B cell (primary cell): ENCODE data around the gene DDX25. TPM values are rescaled to one million over a fixed set of nuclear protein-coding genes. Genes with fewer than 3 reads are reported as not detected.

ENCODE experiments used
- ATAC-seq: fragments of 200-7000 bp; cut with Tn5 transposase; one replicate; pipeline ENCODE4 v1.10.0; 2021; ENCODE audit warnings: low read depth, mild to moderate bottlenecking, moderate number of reproducible peaks, moderate library complexity
- CTCF ChIA-PET: fragments of 350-600 bp; sonication (Branson Sonifier 250); formaldehyde crosslinking; loops from one replicate; lab custom pipeline; 2021; ENCODE audit warnings: antibody characterized with exemption, inconsistent platforms; lab: Charles Lee
- POLR2A ChIA-PET: fragments of 350-600 bp; sonication (Branson Sonifier 250); formaldehyde crosslinking; loops from one replicate; lab custom pipeline; 2021; ENCODE audit warnings: antibody characterized with exemption; lab: Charles Lee
- DNase-seq: peaks from one replicate; pipeline ENCODE4 v3.0.0; 2013
- H2AFZ ChIP-seq: 2 replicates; pipeline ENCODE4 v1.6.1; 2012; ENCODE audit warnings: mild to moderate bottlenecking, low read depth, low read length; ENCODE audit not compliant: insufficient read depth, poor library complexity, severe bottlenecking
- H3K27ac ChIP-seq, 2 donors: 1 replicate in 1 of 2; 2 replicates in 1 of 2; pipeline ENCODE4 v1.5.1; 2012 to 2013; ENCODE audit warnings: low read length in 2 of 2, mild to moderate bottlenecking in 2 of 2, moderate library complexity in 1 of 2
- H3K27me3 ChIP-seq, 4 experiments: fragments of 200-600 bp in 1 of 4; sonication (generic) in 1 of 4; replicated peaks in 1 of 4; 1 replicate in 2 of 4; 2 replicates in 2 of 4; pipeline versions ENCODE4 v1.6.1 to v1.7.0; 2013 to 2016; ENCODE audit warnings: low read length in 3 of 4, mild to moderate bottlenecking in 2 of 4, mixed read lengths in 1 of 4, moderate library complexity in 1 of 4; ENCODE audit not compliant: insufficient read depth in 4 of 4, control insufficient read depth in 3 of 4; ENCODE audit errors: control extremely low read depth in 1 of 4
- H3K36me3 ChIP-seq, 2 experiments: replicated peaks in 1 of 2; 1 replicate in 1 of 2; 2 replicates in 1 of 2; pipeline versions ENCODE4 v1.6.1 to v1.7.1; 2013; ENCODE audit warnings: low read length in 1 of 2; ENCODE audit not compliant: insufficient read depth in 2 of 2, control insufficient read depth in 1 of 2; ENCODE audit errors: control extremely low read depth in 1 of 2, extremely low read depth in 1 of 2
- H3K4me1 ChIP-seq, 2 donors: fragments of 200-600 bp in 1 of 2; sonication (generic) in 1 of 2; 1 replicate in 1 of 2; 2 replicates in 1 of 2; pipeline versions ENCODE4 v1.5.1 to v1.6.1; 2013 to 2017; ENCODE audit warnings: low read length in 2 of 2; ENCODE audit not compliant: control insufficient read depth in 2 of 2, insufficient read depth in 2 of 2
- H3K4me2 ChIP-seq: replicated peaks from 2 replicates; pipeline ENCODE3; 2012; ENCODE audit warnings: mild to moderate bottlenecking, low read depth, low read length; ENCODE audit not compliant: poor library complexity, severe bottlenecking
- H3K4me3 ChIP-seq, 5 experiments: fragments of 200-600 bp in 1 of 5; sonication (generic) in 1 of 5; 1 replicate in 3 of 5; 2 replicates in 2 of 5; pipeline versions ENCODE4 v1.5.1 to v1.7.0; 2011 to 2016; ENCODE audit warnings: low read length in 4 of 5, mild to moderate bottlenecking in 4 of 5, low read depth in 2 of 5, control low read depth in 1 of 5, moderate library complexity in 1 of 5; ENCODE audit not compliant: insufficient read depth in 1 of 5; ENCODE audit errors: control extremely low read depth in 1 of 5, extremely low read depth in 1 of 5
- H3K79me2 ChIP-seq: fragments of 200-600 bp; sonication (generic); one replicate; pipeline ENCODE4 v1.6.0; 2016; ENCODE audit warnings: low read length; ENCODE audit not compliant: control insufficient read depth, insufficient read depth
- H3K9ac ChIP-seq: fragments of 200-600 bp; sonication (generic); 2 replicates; pipeline ENCODE4 v1.6.1; 2017; ENCODE audit warnings: mild to moderate bottlenecking, low read length, moderate library complexity
- H3K9me3 ChIP-seq, 3 donors: one replicate each; pipeline versions ENCODE4 v1.6.1 to v1.7.1; 2013; ENCODE audit warnings: low read length in 2 of 3; ENCODE audit not compliant: control insufficient read depth in 2 of 3, insufficient read depth in 1 of 3; ENCODE audit errors: control extremely low read depth in 1 of 3
- H4K20me1 ChIP-seq: 2 replicates; pipeline ENCODE4 v1.6.0; 2012; ENCODE audit warnings: mild to moderate bottlenecking, low read length; ENCODE audit not compliant: insufficient read depth, control insufficient read depth, poor library complexity, severe bottlenecking
- H3K27ac Mint-ChIP-seq: one replicate; pipeline ENCODE4 v1.8.0; 2021; ENCODE audit warnings: mixed read lengths
- H3K27me3 Mint-ChIP-seq: one replicate; pipeline ENCODE4 v1.8.0; 2021; ENCODE audit warnings: mixed read lengths
- H3K4me1 Mint-ChIP-seq: one replicate; pipeline ENCODE4 v1.8.0; 2021; ENCODE audit warnings: mixed read lengths
- H3K4me3 Mint-ChIP-seq: one replicate; pipeline ENCODE4 v1.8.0; 2021; ENCODE audit warnings: mixed read lengths
- H3K9me3 Mint-ChIP-seq: one replicate; pipeline ENCODE4 v1.8.0; 2022; ENCODE audit warnings: mixed read lengths; ENCODE audit not compliant: insufficient read depth
- EZH2 ChIP-seq: IDR thresholded peaks from 2 replicates; pipeline ENCODE4 v1.6.1; 2012; ENCODE audit warnings: borderline replicate concordance, low read depth, mild to moderate bottlenecking, moderate library complexity, low read length; ENCODE audit not compliant: insufficient read depth, poor library complexity, severe bottlenecking
- WGBS: methylation state at CpG from one replicate; pipeline ENCODE4 v1.1.5; 2013; ENCODE audit warnings: missing lambda C conversion rate; ENCODE audit not compliant: insufficient coverage; 5-methylcytosine and 5-hydroxymethylcytosine counted together
- intact Hi-C: fragments of 100-400 bp; cut with micrococcal nuclease; formaldehyde crosslinking; loops from one replicate; pipeline ENCODE4 v1.10.0; 2022
- polyA plus RNA-seq: library from polyadenylated mRNA; depleted of rRNA; stranded (reverse); fragments of >200 nt; gene quantifications from 2 replicates; pipeline ENCODE4 v1.2.3, GENCODE V29; 2012
- total RNA-seq, 2 donors: library from RNA; stranded (reverse); fragments of 120-200 nt in 1 of 2; gene quantifications; 1 replicate in 1 of 2; 2 replicates in 1 of 2; pipeline versions ENCODE4 v1.2.3 to v1.2.4, GENCODE V29; 2013 to 2022
- TF ChIP-seq, protein P1 (sequence below): fragments of 200-600 bp; IDR thresholded peaks from one replicate; pipeline ENCODE4 v1.8.0; 2022; ENCODE audit warnings: antibody characterized with exemption, mild to moderate bottlenecking

DDX25 gene
- total and polyA plus RNA-seq, 2 donors (not counting 1 experiment from before 2014, with no cell fraction given): not detected

GRCh38 chr11:125945011-125945796, 40.9 kb downstream of the DDX25 start:
- Histone ChIP-seq H2AFZ (no peak overlapping the region), H3K4me1 (no peaks in the 10 kb centered on the region), H3K27me3 (peaks cover 0 to 4% (median 0%) of the 10 kb centered on the region in 4 experiments), H3K27ac (no peak overlapping the region), H4K20me1 (no peaks in the 10 kb centered on the region), H3K4me2 (no peak overlapping the region), H3K79me2 (no peaks in the 10 kb centered on the region), H3K9ac (no peak overlapping the region), H3K9me3 (no peaks in the 10 kb centered on the region), H3K36me3 (no peaks in the 10 kb centered on the region), H3K4me3 (no peak overlapping the region)
- TF ChIP-seq, protein P1, sequence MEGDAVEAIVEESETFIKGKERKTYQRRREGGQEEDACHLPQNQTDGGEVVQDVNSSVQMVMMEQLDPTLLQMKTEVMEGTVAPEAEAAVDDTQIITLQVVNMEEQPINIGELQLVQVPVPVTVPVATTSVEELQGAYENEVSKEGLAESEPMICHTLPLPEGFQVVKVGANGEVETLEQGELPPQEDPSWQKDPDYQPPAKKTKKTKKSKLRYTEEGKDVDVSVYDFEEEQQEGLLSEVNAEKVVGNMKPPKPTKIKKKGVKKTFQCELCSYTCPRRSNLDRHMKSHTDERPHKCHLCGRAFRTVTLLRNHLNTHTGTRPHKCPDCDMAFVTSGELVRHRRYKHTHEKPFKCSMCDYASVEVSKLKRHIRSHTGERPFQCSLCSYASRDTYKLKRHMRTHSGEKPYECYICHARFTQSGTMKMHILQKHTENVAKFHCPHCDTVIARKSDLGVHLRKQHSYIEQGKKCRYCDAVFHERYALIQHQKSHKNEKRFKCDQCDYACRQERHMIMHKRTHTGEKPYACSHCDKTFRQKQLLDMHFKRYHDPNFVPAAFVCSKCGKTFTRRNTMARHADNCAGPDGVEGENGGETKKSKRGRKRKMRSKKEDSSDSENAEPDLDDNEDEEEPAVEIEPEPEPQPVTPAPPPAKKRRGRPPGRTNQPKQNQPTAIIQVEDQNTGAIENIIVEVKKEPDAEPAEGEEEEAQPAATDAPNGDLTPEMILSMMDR: no peak
- TF ChIP-seq EZH2: no peak
- POLR2A ChIA-PET: no interaction called here
- DNase-seq: no peak
- no peaks in the 10 kb centered on the region for H3K9me3 Mint-ChIP-seq
- no peak for ATAC-seq
- H3K27me3 Mint-ChIP-seq: peaks cover 4% of the 10 kb centered on the region
- H3K4me3 Mint-ChIP-seq: no peak overlapping the region
- H3K4me1 Mint-ChIP-seq: no peaks in the 10 kb centered on the region
- intact Hi-C loops: no loop called here
- CTCF ChIA-PET: interaction anchor here (0.6 to 1.4 kb wide), 2 partner anchors 133 to 248 kb away, joined by 3 to 4 read pairs; no protein-coding TSS in a partner anchor
- 82% methylated on average over 4 of the region's 15 CpGs for WGBS
- no peak overlapping the region for H3K27ac Mint-ChIP-seq

DNA sequence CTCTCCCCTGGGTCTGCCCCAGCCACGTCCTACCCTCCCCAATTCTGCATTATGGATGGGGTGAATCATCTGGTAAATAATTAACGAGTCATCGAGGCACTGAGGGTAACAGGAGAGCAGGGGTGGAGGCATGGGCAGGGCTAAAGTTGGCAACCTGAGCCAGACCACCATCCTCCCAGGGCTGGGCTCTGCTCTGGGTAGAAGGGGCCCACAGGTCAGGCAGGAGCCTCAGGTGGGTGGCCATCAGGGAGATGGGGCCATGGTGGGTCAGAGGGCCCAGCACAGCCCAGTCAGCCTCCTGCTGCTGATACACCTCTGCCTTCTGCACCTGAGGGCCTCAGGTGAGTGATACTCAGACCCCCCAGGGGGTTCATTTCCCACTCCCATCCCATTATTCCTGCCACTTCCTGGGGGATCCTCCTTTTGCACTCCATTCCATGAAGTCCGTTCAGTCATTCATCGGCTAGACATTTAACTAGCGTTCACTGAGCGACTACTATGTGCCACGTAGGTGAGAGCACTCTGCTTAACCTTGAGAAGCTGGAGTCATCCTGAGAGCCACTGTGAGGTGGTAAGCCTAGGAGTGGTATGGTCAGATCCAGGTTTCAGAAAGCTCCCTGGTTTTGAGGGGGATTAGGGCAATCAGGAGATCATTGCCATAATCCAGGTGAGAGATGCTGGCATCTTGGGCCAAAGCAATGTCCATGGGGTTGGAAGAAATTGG, 41.7 kb downstream of the DDX25 start, which contains the start of gene VSIG10L2:
TSS of gene VSIG10L2 (plus strand) at position 248 of the 724 bp plus-strand sequence. CDS start at position 260, 12 bp downstream.
- H3K4me3 ChIP-seq: no peak within 1 kb of the TSS
- H3K9me3 Mint-ChIP-seq: no peaks in the 10 kb centered on the region
- TF ChIP-seq, protein P1: no peak
- TF ChIP-seq EZH2: no peak
- H2AFZ ChIP-seq: no peak within 1 kb of the TSS
- no peak for ATAC-seq
- no peak within 1 kb of the TSS for H3K4me3 Mint-ChIP-seq
- WGBS: 89% methylated on average over 7 of the region's 8 CpGs
- H3K4me1 ChIP-seq: no peaks in the 10 kb centered on the region
- H3K79me2 ChIP-seq: no peaks in the 10 kb centered on the region
- intact Hi-C loops: no loop called here
- no peak within 1 kb of the TSS for H3K9ac ChIP-seq
- peaks cover 0 to 4% (median 0%) of the 10 kb centered on the region in 4 experiments for H3K27me3 ChIP-seq
- no peak within 1 kb of the TSS for H3K27ac Mint-ChIP-seq
- POLR2A ChIA-PET: no interaction called here
- H3K4me1 Mint-ChIP-seq: no peaks in the 10 kb centered on the region
- CTCF ChIA-PET: interaction anchor here (1.4 kb wide), 1 partner anchor 248 kb away, joined by 4 read pairs; no protein-coding TSS in a partner anchor
- H3K27ac ChIP-seq: no peak within 1 kb of the TSS
- peaks cover 4% of the 10 kb centered on the region for H3K27me3 Mint-ChIP-seq
- H3K36me3 ChIP-seq: no peaks in the 10 kb centered on the region
- no peaks in the 10 kb centered on the region for H4K20me1 ChIP-seq
- H3K4me2 ChIP-seq: no peak within 1 kb of the TSS
- DNase-seq: no peak
- no peaks in the 10 kb centered on the region for H3K9me3 ChIP-seq
